BLaER1 treated with 17β-estradiol and CSF1 and Interleukin-3, amounts not matched to agents 10 nM and 100 nM (cell line): ENCODE measurements around the gene SERPINE2.

ENCODE experiments used
- H3K27ac ChIP-seq, 11 experiments: shearing (Covaris generic); formaldehyde crosslinking; 2 replicates each; pipeline ENCODE4 v1.8.1; 2022
- H3K27me3 ChIP-seq, 11 experiments: shearing (Covaris generic); formaldehyde crosslinking; 2 replicates each; pipeline ENCODE4 v1.8.1; 2022
- H3K36me3 ChIP-seq, 11 experiments: shearing (Covaris generic); formaldehyde crosslinking; 2 replicates each; pipeline ENCODE4 v1.8.1; 2022
- H3K4me1 ChIP-seq, 10 experiments: shearing (Covaris generic); formaldehyde crosslinking; 2 replicates each; pipeline ENCODE4 v1.8.1; 2022
- H3K4me2 ChIP-seq, 11 experiments: shearing (Covaris generic); formaldehyde crosslinking; 2 replicates each; pipeline ENCODE4 v1.8.1; 2022
- H3K4me3 ChIP-seq, 10 experiments: shearing (Covaris generic); formaldehyde crosslinking; 2 replicates each; pipeline ENCODE4 v1.8.1; 2022
- H3K9ac ChIP-seq, 11 experiments: shearing (Covaris generic); formaldehyde crosslinking; 2 replicates each; pipeline ENCODE4 v1.8.1; 2022
- H3K9me3 ChIP-seq, 11 experiments: shearing (Covaris generic); formaldehyde crosslinking; replicated peaks in 1 of 11; 2 replicates each; pipeline ENCODE4 v1.8.1; 2022
- H4K20me1 ChIP-seq, 11 experiments: shearing (Covaris generic); formaldehyde crosslinking; 2 replicates each; pipeline ENCODE4 v1.8.1; 2022
- Cebpa-rat ChIP-seq, 11 experiments: shearing (Covaris generic); IDR thresholded peaks; 2 replicates each; pipeline ENCODE4 v1.8.1; 2022

The SERPINE2 gene

DNA sequence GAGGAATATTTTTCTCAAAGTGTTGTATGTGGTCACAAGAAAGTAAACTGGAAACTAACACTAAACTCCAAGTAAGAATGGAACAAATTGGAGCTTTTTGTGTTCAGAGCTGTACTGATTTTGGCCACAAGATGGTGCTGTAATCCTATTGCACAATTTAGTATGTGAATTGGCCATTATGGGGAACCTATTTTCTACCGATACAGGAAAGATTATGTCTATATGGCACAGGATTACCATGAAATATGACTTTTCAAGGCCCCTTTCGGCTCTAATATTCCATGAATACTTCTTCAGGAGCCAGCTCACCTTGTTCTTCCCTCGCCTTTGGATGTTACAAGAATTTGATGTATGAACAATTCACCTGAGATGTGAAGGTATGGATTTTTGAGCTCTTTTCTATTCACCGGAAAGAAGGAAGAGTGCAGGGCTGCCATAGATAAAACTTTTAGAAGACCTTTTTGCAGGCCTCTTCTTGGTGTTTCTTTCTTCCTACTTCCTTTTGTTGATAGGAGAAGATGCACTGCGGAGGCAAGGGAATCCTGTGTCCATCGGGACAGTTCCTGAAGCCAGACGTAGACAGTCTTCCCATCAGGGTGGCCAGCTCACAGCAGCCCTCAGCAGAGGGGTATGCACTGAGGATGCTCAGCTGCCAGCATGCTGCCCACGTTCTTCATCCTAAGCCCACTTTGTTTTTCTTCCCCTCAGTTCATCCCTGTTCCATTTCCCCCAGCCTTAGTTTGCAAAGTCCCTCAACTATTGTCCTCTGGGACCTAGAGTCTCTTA lies 68.5 kb downstream of the SERPINE2 start:
- Histone ChIP-seq H3K27ac (no peak overlapping the region), H3K4me3 (no peak overlapping the region), H3K27me3 (no peaks in the 10 kb centered on the region), H3K4me2 (no peak overlapping the region), H3K9ac (no peak overlapping the region), H4K20me1 (peaks cover 0 to 24% (median 8%) of the 10 kb centered on the region in 11 experiments; a peak in 11 of 22 replicates), H3K9me3 (no peaks in the 10 kb centered on the region), H3K36me3 (peaks cover 29 to 60% (median 39%) of the 10 kb centered on the region in 11 experiments), H3K4me1 (0 out of 20 replicates have a peak, but pooled peaks cover 0 to 4% (median 0%) of the 10 kb centered on the region in 10 experiments)
- TF ChIP-seq Cebpa-rat (IDR thresholded peaks at IDR 0.05) = peak in 4 of 11 experiments; percentile 18 to 69 (median 60); a peak in 7 of 22 replicates

DNA sequence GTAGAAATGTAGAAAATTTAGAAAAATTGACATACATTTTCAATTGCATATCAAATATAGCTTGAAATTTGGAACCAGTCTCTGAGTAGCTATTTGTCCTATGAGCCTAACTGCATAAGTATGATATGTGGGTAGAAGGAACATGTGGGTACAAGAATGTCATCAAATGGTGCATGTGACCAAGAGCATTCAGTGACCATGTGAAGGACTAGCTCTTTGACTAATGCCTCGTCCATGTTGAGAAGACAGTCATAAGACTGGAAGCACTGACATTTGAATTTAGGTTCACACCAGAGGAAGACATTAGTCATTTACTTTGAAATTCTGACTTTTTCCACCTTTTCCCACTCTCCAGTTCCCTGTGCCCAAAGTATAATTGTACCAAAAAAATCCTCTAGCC lies 69.2 kb downstream of the SERPINE2 start:
- H3K27ac ChIP-seq = no peak overlapping the region
- H3K9me3 ChIP-seq = no peaks in the 10 kb centered on the region
- H4K20me1 ChIP-seq = peaks cover 0 to 30% (median 12%) of the 10 kb centered on the region in 11 experiments; a peak in 13 of 22 replicates
- H3K4me2 ChIP-seq = no peak overlapping the region
- TF ChIP-seq Cebpa-rat (IDR thresholded peaks at IDR 0.05) = no peak
- H3K9ac ChIP-seq = no peak overlapping the region
- peaks cover 35 to 67% (median 46%) of the 10 kb centered on the region in 11 experiments for H3K36me3 ChIP-seq
- 0 out of 20 replicates have a peak, but pooled peaks cover 0 to 4% (median 0%) of the 10 kb centered on the region in 10 experiments for H3K4me1 ChIP-seq
- H3K27me3 ChIP-seq = no peaks in the 10 kb centered on the region
- H3K4me3 ChIP-seq = no peak overlapping the region

DNA sequence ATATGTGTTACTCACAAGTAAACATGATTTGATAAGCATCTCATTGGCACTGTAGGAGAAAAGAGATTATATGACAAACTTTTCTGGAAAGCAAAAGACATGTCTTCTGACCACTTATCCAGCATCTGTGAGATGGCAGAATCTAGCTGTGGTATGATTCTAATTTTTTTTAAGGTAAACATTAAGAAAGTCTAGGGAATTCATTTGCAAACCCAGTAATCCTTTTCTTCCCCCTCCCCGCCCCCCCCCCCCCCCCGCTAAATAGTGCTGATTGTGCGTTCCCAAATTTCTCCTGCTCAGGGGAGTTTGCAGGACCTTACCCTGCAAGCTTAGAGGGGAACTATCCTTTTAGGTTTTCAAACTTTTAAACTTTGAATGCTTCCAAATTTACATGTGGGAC lies 69.8 kb downstream of the SERPINE2 start:
- Histone ChIP-seq H3K4me3 (no peak overlapping the region), H3K4me1 (0 out of 20 replicates have a peak, but pooled peaks cover 0 to 4% (median 0%) of the 10 kb centered on the region in 10 experiments), H3K4me2 (no peak overlapping the region), H3K27me3 (no peaks in the 10 kb centered on the region), H3K9me3 (no peaks in the 10 kb centered on the region), H3K36me3 (peaks cover 41 to 73% (median 51%) of the 10 kb centered on the region in 11 experiments), H3K9ac (no peak overlapping the region), H4K20me1 (peaks cover 0 to 35% (median 14%) of the 10 kb centered on the region in 11 experiments; a peak in 14 of 22 replicates), H3K27ac (no peak overlapping the region)
- no peak for TF ChIP-seq Cebpa-rat (IDR thresholded peaks at IDR 0.05)

DNA sequence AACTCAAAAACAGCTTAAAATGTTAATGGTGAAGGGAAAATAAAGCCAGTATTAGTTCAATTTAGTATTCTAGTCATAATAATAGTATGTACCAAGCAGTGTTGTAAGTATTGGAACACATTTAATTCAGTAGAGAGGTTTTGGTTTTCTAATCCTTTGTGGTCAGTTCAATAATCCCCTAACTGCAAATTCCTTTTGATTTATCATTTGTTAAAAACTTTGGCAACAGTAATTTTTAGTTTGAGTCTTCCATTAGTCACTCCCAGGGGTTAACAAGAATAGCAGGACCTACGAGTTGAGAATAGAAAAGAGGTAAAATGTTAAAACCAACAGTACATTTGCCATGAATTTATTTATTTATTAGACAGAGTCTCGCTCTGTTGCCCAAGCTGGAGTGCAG lies 71.1 kb downstream of the SERPINE2 start:
- H4K20me1 ChIP-seq = peaks cover 6 to 48% (median 27%) of the 10 kb centered on the region in 11 experiments; a peak in 19 of 22 replicates
- H3K4me1 ChIP-seq = peaks cover 0 to 13% (median 3%) of the 10 kb centered on the region in 10 experiments; a peak in 6 of 20 replicates
- H3K4me3 ChIP-seq = no peak overlapping the region
- H3K9me3 ChIP-seq = no peaks in the 10 kb centered on the region
- peaks cover 53 to 80% (median 64%) of the 10 kb centered on the region in 11 experiments for H3K36me3 ChIP-seq
- no peak for TF ChIP-seq Cebpa-rat (IDR thresholded peaks at IDR 0.05)
- no peak overlapping the region for H3K9ac ChIP-seq
- no peaks in the 10 kb centered on the region for H3K27me3 ChIP-seq
- H3K27ac ChIP-seq = no peak overlapping the region
- no peak overlapping the region for H3K4me2 ChIP-seq

DNA sequence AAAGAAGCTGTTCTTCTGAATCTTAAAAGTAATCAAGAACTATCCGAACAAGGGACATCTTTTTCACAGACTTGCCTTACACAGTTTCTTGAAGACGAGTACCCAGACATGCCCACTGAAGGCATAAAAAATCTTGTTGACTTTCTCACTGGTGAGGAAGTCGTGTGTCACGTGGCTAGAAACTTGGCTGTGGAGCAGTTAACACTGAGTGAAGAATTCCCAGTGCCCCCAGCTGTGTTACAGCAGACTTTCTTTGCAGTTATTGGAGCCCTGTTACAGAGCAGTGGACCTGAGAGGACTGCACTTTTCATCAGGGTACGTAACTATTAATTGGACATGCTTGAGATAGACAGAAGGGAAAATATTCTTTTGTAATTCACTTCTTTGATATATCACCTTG lies 79.4 kb downstream of the SERPINE2 start:
- Histone ChIP-seq H3K36me3 (peaks cover 47 to 54% (median 52%) of the 10 kb centered on the region in 11 experiments; a peak in 21 of 22 replicates), H3K4me3 (peak overlapping the region; percentile 37 to 98 (median 69); a peak in 19 of 20 replicates), H3K4me1 (peaks cover 47 to 69% (median 58%) of the 10 kb centered on the region in 10 experiments), H3K9ac (peak overlapping the region in 9 of 11 experiments; percentile 5 to 59 (median 20); a peak in 7 of 22 replicates), H3K27me3 (no peaks in the 10 kb centered on the region), H3K9me3 (no peaks in the 10 kb centered on the region), H3K4me2 (peak overlapping the region; percentile 70 to 97 (median 88)), H3K27ac (peak overlapping the region in 2 of 11 experiments; percentile 8 to 24; a peak in 3 of 22 replicates), H4K20me1 (peaks cover 37 to 71% (median 64%) of the 10 kb centered on the region in 11 experiments)
- TF ChIP-seq Cebpa-rat (IDR thresholded peaks at IDR 0.05) = no peak

DNA sequence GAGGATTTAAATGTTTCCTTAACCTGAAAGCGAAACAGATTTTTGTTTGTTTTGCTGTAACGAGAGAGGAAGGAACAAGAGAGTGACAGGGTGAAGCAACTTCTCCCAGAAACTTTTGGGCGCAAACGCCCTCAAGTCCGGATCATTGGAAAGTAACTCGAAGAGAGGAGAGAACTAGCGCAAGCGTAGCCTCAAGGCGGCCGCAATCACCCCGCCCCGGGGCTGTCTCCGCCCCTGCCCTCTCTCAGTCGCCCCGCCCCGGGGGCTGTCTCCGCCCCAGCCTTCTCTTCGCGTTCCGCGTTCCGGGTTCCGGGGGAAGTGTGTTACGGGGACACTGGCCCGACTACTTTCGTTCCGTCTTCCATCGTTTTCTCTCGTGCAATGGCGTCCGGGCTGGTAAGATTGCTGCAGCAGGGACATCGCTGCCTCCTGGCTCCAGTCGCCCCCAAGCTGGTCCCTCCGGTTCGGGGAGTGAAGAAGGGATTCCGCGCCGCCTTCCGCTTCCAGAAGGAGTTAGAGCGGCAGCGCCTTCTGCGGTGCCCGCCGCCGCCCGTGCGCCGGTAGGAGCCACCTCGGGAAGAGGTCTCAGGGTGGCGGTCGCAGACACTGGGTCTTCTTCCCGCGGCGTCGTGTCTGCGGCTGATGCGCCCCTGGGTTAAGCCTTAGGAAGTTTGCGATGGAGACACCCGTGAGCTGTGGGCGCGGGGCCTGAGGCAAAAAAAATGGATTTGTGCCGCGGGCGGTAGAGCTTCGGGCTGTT lies 81.8 kb downstream of the SERPINE2 start, which contains the start of gene MRPL44:
Gene MRPL44, plus strand, starts transcription at position 372 of the 760 bp plus-strand sequence. Its CDS starts 10 bp downstream, at position 382.
- H3K4me3 ChIP-seq = peak within 1 kb of the TSS; percentile 80 to 99 (median 96)
- peak within 1 kb of the TSS; percentile 87 to 97 (median 94) for H3K27ac ChIP-seq
- H3K36me3 ChIP-seq = peaks cover 24 to 30% (median 29%) of the 10 kb centered on the region in 11 experiments; a peak in 21 of 22 replicates
- peak within 1 kb of the TSS; percentile 87 to 99 (median 96) for H3K9ac ChIP-seq
- H3K9me3 ChIP-seq = no peaks in the 10 kb centered on the region
- peaks cover 41 to 52% (median 50%) of the 10 kb centered on the region in 10 experiments for H3K4me1 ChIP-seq
- H3K27me3 ChIP-seq = no peaks in the 10 kb centered on the region
- peak within 1 kb of the TSS; percentile 76 to 97 (median 88) for H3K4me2 ChIP-seq
- H4K20me1 ChIP-seq = peaks cover 27 to 47% (median 42%) of the 10 kb centered on the region in 11 experiments
- TF ChIP-seq Cebpa-rat (IDR thresholded peaks at IDR 0.05) = peak in 9 of 11 experiments; percentile 53 to 87 (median 69); a peak in 14 of 22 replicates

DNA sequence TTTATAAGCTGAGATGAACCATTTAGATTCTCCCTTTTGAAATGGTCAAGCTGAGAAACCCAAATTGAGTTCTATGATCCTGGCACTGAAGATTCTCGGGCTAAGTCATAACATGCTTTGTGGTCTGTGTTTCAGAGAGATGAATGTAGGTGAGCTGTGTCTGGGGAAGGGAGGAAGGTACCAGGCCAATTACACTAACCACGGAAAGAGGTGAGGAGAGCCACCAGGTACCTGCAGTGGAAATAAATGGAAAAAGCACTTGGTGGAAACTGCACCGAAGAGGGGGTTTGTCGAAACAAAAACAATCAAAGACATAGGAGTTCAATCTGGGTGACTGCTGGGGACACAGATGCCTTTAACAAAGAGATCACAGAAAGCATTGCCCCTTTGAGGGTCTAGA lies 82.8 kb downstream of the SERPINE2 start:
- Histone ChIP-seq H4K20me1 (peaks cover 17 to 38% (median 33%) of the 10 kb centered on the region in 11 experiments; a peak in 21 of 22 replicates), H3K9ac (peak overlapping the region; percentile 87 to 99 (median 96); a peak in 20 of 22 replicates), H3K36me3 (peaks cover 14 to 20% (median 19%) of the 10 kb centered on the region in 11 experiments; a peak in 21 of 22 replicates), H3K9me3 (no peaks in the 10 kb centered on the region), H3K27me3 (no peaks in the 10 kb centered on the region), H3K27ac (peak overlapping the region; percentile 66 to 97 (median 94)), H3K4me1 (peaks cover 33 to 42% (median 40%) of the 10 kb centered on the region in 10 experiments), H3K4me3 (peak overlapping the region in 7 of 10 experiments; percentile 85 to 99 (median 96); a peak in 14 of 20 replicates), H3K4me2 (peak overlapping the region; percentile 58 to 84 (median 76))
- TF ChIP-seq Cebpa-rat (IDR thresholded peaks at IDR 0.05) = no peak

DNA sequence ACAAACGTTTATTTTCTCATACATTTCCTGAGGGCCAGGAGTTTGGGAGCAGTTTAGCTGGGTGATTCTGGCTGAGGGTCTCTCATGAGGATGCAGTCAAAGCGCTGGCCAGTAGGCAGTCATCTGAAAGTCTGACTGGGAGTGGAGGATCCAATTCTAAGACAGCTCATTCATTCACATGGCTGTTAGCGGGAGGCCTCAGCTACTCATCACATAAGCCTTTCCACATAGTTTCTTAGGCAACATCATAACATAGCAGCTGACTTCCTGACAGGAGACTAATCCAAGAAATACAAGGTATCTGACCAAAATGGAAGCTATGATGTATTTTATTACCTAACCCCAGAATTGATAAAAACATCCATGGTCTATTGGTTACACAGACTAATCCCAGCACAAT lies 84.7 kb downstream of the SERPINE2 start:
- Histone ChIP-seq H3K27me3 (no peaks in the 10 kb centered on the region), H3K4me1 (peaks cover 17 to 28% (median 22%) of the 10 kb centered on the region in 10 experiments), H3K36me3 (peaks cover 0 to 1% (median under 1%) of the 10 kb centered on the region in 11 experiments; a peak in 9 of 22 replicates), H3K27ac (no peak overlapping the region), H4K20me1 (peaks cover 0 to 19% (median 14%) of the 10 kb centered on the region in 11 experiments; a peak in 11 of 22 replicates), H3K9ac (no peak overlapping the region), H3K4me2 (no peak overlapping the region), H3K4me3 (no peak overlapping the region), H3K9me3 (no peaks in the 10 kb centered on the region)
- TF ChIP-seq Cebpa-rat (IDR thresholded peaks at IDR 0.05) = no peak
